Epithelial cell of proximal tubule (primary cell): ENCODE results near the gene HPD. TPM values are rescaled to one million over a fixed set of nuclear protein-coding genes. Genes with fewer than 3 reads are reported as not detected.

Experiments
- DNase-seq: peaks from one replicate; pipeline ENCODE4 v3.0.0-alpha.2; 2011; ENCODE audit warnings: low read depth
- H3K4me3 ChIP-seq: 2 replicates; pipeline ENCODE4 v1.5.1; 2011; ENCODE audit warnings: low read depth, mild to moderate bottlenecking, low read length
- total RNA-seq: library from RNA; depleted of rRNA; stranded (reverse); fragments of >200 nt; gene quantifications from 2 replicates; pipeline ENCODE4 v1.2.3, GENCODE V29; 2015
- TF ChIP-seq, protein P1 (sequence below): conservative IDR thresholded peaks from 2 replicates; pipeline ENCODE4 v1.5.1; 2012; ENCODE audit warnings: low read depth, mild to moderate bottlenecking, low read length

HPD gene
- total RNA-seq, 1 donor from 2014 or later = 0.12 TPM

DNA sequence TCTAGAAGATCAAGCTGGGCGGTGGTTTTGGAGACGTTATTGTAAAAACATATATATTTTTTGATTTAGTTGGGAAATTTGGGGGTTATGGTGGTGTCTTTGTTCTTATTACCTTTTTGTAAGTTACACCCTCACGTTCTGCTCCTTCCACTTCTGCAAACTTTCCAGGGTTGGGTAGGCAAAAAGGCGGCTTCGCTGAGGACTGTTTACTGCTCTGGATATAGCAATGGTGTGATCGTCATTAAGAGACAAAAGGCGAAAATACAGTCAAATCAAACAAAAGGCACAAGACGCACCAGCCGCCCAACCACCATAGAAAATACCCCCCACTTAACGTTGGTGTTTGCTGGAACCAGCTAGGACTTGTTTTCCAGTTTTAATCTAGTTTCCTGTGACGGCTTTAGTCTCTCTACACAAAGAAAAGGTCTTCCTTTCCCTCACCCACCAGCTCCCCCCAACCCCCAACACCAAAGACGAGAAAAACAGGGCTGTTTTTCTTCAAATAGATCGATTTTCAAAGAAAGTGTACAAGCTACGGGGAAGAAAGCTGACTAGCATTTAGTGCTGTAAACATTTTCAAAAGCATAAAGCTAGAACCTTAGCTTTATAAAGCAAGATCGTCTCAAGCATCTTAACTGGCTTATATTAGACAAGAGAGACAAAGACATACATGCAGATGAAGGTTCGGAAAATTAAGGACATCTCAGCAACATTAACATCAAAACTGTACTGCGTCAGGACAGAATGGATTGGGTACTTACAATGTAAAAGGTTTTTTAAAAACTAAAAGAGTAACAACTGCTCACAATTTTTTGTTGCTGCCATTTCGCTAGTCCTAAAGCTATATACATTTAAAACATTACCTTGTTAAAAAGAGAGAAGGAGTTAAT, 56.8 kb downstream of the HPD start:
- TF ChIP-seq, protein P1, sequence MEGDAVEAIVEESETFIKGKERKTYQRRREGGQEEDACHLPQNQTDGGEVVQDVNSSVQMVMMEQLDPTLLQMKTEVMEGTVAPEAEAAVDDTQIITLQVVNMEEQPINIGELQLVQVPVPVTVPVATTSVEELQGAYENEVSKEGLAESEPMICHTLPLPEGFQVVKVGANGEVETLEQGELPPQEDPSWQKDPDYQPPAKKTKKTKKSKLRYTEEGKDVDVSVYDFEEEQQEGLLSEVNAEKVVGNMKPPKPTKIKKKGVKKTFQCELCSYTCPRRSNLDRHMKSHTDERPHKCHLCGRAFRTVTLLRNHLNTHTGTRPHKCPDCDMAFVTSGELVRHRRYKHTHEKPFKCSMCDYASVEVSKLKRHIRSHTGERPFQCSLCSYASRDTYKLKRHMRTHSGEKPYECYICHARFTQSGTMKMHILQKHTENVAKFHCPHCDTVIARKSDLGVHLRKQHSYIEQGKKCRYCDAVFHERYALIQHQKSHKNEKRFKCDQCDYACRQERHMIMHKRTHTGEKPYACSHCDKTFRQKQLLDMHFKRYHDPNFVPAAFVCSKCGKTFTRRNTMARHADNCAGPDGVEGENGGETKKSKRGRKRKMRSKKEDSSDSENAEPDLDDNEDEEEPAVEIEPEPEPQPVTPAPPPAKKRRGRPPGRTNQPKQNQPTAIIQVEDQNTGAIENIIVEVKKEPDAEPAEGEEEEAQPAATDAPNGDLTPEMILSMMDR = no peak
- no peak for DNase-seq
- peak overlapping the region; percentile 70 for H3K4me3 ChIP-seq

DNA sequence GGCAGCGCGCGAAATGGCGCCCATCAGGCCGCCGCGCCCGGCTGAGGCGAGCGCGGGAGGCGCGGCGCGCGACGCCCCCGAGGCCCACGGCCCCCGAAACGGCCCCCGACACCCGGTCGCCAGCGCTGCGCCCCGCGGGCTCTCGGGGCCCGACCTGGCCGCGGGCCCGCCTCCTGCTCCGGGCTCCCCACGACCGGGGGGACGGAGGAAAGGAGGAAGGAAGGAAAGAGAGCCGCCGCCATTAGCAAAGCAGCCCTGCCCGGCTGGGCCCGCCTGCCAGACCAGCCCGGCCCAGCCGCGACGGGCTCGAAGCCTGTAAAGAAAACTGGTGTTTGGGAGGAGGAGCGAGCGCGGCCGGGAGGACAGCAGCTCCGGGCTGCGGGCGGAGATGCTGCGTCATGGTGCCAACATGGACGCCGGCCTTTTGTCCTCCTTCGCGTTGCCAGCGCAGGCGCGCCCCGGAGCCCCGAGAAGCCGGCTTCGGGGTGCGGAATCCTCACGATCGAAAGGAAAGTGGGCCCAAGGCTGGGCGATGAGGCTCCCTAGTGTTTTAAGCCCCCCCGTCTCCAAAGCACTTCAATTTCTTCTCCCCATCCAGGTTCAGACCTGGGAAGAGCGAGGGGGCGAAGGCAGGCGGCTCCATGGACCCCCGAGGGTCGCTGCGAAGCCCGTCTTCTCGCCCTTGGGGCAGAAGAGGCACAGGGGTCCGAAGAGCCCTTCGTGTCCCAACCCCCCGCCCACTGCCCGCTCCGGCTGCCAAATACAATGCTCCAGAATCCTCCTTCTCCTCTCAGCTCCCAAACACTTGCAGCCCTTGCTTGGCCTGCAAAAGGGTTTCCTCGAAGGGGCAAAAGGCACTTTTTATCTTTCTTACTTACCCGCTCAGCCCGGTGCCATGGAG, 57.7 kb downstream of the HPD start:
- TF ChIP-seq, protein P1 = no peak
- DNase-seq = no peak
- H3K4me3 ChIP-seq = peak overlapping the region; percentile 70

DNA sequence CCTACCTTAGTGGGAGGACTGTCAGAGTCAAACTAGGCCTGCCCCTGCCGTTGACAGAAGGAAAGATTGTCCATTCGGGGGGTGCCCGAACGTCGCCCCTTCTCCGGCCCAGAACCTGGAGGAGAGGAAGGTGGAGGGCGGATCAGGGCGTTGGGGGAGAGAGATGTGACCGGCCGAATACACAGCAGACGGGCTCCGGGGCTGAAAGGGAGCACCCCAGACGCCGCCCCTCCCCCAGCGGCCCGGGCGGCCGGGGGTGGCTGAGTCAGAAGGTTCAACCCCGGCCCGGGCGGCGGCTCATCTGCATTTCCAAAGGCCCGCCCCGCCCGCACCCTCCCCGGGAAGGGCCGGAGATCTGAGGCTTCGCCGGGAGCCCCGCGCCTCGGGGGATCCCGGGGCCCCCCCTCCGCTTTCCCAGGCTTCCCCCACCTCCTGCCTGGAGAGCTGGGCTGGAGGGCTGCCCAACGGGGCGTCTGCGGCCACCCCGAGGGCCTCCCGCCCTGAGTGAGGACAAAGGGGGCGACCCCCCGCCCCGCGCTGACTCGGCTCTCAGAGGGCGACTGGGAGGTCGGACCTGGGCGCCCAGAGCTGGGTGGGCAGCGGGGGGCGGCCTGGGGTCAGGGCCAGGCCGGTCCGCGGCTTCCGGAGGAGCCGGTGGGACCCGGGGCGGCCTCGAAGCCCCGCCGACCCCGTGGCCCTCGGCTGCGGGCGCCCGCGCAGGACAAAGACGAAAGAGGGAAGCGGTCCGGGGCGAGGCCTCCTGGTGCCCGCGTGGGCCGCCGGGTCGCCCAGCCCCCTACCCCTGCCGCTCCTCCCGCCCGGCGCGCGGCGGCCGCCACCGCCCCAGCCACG, 58.6 kb downstream of the HPD start:
- TF ChIP-seq, protein P1 = no peak
- DNase-seq = no peak
- H3K4me3 ChIP-seq = peak overlapping the region; percentile 65

DNA sequence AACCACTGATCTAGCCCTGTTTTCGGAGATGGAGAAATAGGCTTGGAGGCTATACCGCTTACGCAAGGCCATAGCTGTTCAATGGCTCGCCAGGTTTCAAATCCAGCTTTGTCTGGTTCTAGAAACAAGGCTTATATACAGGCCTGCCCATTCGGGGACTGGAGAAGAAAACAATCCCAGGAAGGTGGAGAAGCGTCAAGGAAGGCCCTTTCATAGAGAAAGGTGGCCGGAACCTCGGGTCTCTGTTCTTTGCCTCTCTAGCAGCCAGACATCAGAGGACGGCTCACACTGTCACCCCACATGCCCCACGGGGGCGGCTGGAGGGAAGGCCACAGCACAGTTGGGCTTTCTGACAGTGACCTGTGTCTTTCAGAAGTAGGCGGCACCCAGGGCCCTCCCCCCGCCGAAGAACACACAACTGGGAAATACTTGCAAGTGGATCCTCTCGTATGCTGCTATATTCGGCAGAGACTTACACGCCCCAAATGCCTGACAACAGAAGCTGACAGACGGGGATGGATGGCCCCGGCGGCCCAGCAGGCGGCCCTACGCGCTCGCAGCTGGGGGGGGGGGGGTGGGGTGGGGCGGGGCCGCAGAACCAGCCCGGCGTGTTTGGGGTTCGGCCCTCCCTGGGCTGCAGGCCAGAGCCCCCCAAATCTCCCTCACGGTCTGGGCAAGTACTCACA, 59.4 kb downstream of the HPD start:
- no peak for DNase-seq
- TF ChIP-seq, protein P1 = no peak
- peak overlapping the region; percentile 65 for H3K4me3 ChIP-seq

DNA sequence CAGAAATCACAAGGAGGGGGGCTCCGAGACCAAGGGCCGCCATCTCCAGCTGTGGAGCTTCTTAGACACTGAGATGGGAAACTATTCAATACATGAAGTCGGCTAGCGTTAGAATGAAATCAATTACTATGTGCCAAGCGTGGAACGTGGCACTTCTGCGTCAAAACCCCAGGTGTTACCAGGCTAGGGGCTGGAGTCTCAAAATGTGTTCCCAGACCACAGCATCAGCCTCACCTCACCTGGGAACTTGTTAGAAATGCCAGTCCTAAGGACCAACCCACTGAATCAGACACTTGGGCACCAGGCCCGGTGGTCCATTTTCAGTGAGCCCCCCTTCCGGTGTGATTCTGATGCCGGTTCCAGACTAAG, 59.9 kb downstream of the HPD start:
- H3K4me3 ChIP-seq = peak overlapping the region; percentile 65
- DNase-seq = no peak
- TF ChIP-seq, protein P1 = no peak
